Aorta (tissue), 5 donors: ENCODE measurements around the gene SSX4. TPM values are rescaled to one million over a fixed set of nuclear protein-coding genes. Genes with fewer than 3 reads are reported as not detected.
"Not testable (repeated sequence)": the region's sequence is repeated elsewhere in the genome, so short reads cannot be mapped to it uniquely, and the experiment has no call there.

ENCODE experiments used
- ATAC-seq: fragments of 200-7000 bp; cut with Tn5 transposase; one replicate; pipeline ENCODE4 v1.9.1; 2022; ENCODE audit warnings: moderate library complexity; ENCODE audit not compliant: low FRiP score
- DNase-seq, 2 donors: peaks; one replicate each; pipeline ENCODE4 v3.0.0-alpha.2; 2020
- H3K27ac ChIP-seq, 2 donors: one replicate each; pipeline ENCODE4 v1.5.1; 2013; ENCODE audit warnings: low read length in 2 of 2, mild to moderate bottlenecking in 2 of 2, moderate library complexity in 2 of 2, control low read depth in 1 of 2, inconsistent platforms in 1 of 2, low read depth in 1 of 2
- H3K27me3 ChIP-seq, 2 donors: one replicate each; pipeline ENCODE4 v1.6.1; 2013; ENCODE audit warnings: control low read depth in 1 of 2, low read length in 1 of 2, mild to moderate bottlenecking in 1 of 2, moderate library complexity in 1 of 2; ENCODE audit not compliant: insufficient read depth in 2 of 2, control insufficient read depth in 1 of 2
- H3K36me3 ChIP-seq, 2 donors: one replicate each; pipeline ENCODE4 v1.6.1; 2013; ENCODE audit warnings: control low read depth in 1 of 2, low read length in 1 of 2, mild to moderate bottlenecking in 1 of 2; ENCODE audit not compliant: insufficient read depth in 2 of 2, control insufficient read depth in 1 of 2
- H3K4me1 ChIP-seq, 2 donors: one replicate each; pipeline ENCODE4 v1.6.1; 2013; ENCODE audit warnings: low read length in 2 of 2, control low read depth in 1 of 2, mild to moderate bottlenecking in 1 of 2, moderate library complexity in 1 of 2; ENCODE audit not compliant: insufficient read depth in 2 of 2, control insufficient read depth in 1 of 2
- H3K4me3 ChIP-seq, 2 donors: one replicate each; pipeline ENCODE4 v1.5.1; 2013; ENCODE audit warnings: low read length in 2 of 2, control low read depth in 1 of 2, mild to moderate bottlenecking in 1 of 2
- H3K9me3 ChIP-seq: one replicate; pipeline ENCODE4 v1.6.1; 2013; ENCODE audit warnings: mild to moderate bottlenecking, low read length; ENCODE audit not compliant: control insufficient read depth
- WGBS, 2 donors: extraction: QIAGEN DNeasy Blood & Tissue Kit; methylation state at CpG; one replicate each; pipeline ENCODE4 v1.1.7; 2013; 5-methylcytosine and 5-hydroxymethylcytosine counted together
- intact Hi-C, 2 donors: fragments of 100-400 bp; cut with DNase I; formaldehyde crosslinking; loops; one replicate each; pipeline versions ENCODE4 v1.14.2 to v1.15.0; 2022
- polyA plus RNA-seq, 2 donors: library from polyadenylated mRNA; stranded (reverse); fragments of 200-250 nt; gene quantifications; one replicate each; pipeline ENCODE4 v1.2.3, GENCODE V29; 2013
- total RNA-seq, 2 donors: library from RNA; stranded (reverse); fragmentation: NEBNext Ultra II Directional; extraction: Animal tissue kit (Norgen Biotek cat#: 25700); gene quantifications; one replicate each; pipeline ENCODE4 v1.2.1, GENCODE V29; 2021
- donor health status: healthy with polysubstance abuse.
- donor health status: Bipolar disorder and iron deficiency.
- donor health status: DM: no; HTN: no; CAD: no.
- donor health status: DM: no; HTN: no; CAD: no.
- donor health status: DM: yes; HTN: yes; CAD: no.

Gene SSX4
- total and polyA plus RNA-seq, 4 donors: not detected

DNA sequence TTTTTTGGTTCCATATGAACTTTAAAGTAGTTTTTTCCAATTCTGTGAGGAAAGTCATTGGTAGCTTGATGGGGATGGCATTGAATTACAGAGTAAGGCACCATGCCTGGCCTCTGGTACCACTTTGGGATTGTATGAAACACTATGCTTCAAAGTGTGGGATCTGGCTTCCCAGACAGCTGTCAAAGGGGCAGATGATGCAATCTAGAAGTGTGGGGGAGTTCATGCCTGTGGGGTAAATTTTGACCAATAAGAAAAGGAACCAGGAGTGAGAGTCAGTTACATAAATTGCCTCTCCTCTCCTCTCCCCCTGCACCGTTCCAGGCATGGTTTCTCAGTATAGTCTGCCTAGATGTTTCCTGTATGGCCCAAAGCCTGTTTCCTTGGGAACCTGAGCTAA, 14.5 kb downstream of the SSX4 start:
- H3K4me3 ChIP-seq, H3K36me3 ChIP-seq, DNase-seq, H3K27ac ChIP-seq, H3K4me1 ChIP-seq, intact Hi-C loops, H3K9me3 ChIP-seq, H3K27me3 ChIP-seq, ATAC-seq: not testable (repeated sequence)
- WGBS, 2 donors: 23 to 35% methylated on average over 1 of the region's 1 CpG

DNA sequence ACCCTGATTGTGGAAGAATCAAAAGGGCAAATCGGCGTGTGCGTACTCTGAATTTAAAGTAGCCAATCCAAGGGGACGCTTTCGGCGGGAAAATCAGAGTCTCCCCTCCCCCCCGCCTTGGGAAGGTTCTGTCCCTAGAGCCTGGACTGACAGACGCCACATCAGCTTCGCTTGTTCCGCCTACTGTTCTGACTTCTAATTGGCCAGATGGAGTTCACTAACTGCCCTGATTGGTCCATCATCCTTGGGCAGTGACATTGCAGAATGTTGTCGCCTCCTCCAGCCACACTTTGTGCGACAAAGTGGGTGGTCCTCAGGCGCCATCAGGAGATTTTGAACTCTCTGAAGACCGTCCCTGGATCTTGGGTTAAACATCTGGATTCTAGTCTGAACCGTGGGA, 28.5 kb downstream of the SSX4 start, which contains the start of gene SSX4B:
TSS of gene SSX4B (minus strand) at position 101 of the 400 bp plus-strand sequence. CDS start 588 bp downstream, outside the sequence.
- H3K36me3 ChIP-seq, intact Hi-C loops, H3K9me3 ChIP-seq, H3K4me3 ChIP-seq, H3K27ac ChIP-seq, DNase-seq, H3K27me3 ChIP-seq, ATAC-seq, H3K4me1 ChIP-seq: not testable (repeated sequence)
- no CpG with 5 or more reads among the region's 15 CpGs for WGBS, 2 donors

DNA sequence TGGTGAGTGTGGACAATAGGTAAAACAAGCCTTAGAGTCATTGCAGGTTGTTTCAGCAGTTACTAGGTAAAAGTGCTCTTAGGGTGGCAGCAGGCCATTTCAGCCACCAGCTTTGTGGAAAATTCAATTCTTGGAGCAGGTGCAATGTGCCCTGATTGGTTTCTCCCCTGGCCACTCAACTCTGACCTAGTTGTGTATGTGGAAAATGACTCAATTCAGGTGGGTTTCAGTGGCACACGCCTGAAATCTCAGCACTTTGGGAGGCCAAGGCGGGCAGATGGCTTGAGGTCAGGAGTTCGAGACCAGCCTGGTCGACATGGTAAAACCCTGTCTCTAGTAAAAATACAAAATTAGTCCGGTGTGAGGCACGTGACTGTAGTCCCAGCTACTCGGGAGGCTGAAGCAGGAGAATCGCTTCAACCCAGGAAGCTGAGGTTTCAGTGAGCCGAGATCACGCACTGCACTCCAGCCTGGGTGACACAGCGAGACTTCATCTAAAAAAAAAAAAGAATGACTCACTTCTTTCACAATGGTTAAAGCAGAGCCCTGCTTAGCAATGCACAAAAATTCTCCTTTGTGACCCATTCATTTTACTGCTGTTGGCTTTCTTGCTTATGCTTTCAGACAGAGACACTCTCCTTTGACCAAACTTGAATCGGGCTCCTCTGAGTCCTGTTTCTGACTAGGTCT, 43.8 kb downstream of the SSX4 start:
- H3K36me3 ChIP-seq, ATAC-seq, H3K4me1 ChIP-seq, H3K4me3 ChIP-seq, DNase-seq, H3K27me3 ChIP-seq, H3K27ac ChIP-seq, H3K9me3 ChIP-seq, intact Hi-C loops: not testable (repeated sequence)
- no CpG with 5 or more reads among the region's 12 CpGs for WGBS, 2 donors

DNA sequence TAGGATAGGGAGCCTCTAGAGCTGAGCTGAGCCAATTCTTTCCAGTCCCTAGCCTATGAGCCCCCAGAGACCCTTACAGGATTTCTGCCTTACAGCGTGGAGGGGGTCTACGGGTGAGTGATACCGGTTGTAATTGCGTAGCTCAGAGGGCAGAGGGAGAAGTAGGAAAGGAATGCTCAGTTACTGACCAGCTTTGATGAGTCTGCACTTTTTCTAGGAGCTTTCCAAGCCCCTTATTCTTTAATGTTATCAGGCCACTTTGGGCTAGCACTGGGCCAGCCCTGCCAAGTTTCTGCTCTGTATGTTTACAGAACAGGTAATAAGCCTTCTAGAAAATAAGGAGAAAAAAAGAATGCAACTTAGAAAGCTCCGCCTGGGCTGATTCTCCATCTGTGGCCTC, 46.3 kb downstream of the SSX4 start:
- H3K27me3 ChIP-seq, ATAC-seq, H3K27ac ChIP-seq, H3K4me3 ChIP-seq, H3K4me1 ChIP-seq, H3K9me3 ChIP-seq, H3K36me3 ChIP-seq, DNase-seq, intact Hi-C loops: not testable (repeated sequence)
- whole genome bisulfite sequencing, 2 donors: 24 to 34% methylated on average over 5 of the region's 5 CpGs

DNA sequence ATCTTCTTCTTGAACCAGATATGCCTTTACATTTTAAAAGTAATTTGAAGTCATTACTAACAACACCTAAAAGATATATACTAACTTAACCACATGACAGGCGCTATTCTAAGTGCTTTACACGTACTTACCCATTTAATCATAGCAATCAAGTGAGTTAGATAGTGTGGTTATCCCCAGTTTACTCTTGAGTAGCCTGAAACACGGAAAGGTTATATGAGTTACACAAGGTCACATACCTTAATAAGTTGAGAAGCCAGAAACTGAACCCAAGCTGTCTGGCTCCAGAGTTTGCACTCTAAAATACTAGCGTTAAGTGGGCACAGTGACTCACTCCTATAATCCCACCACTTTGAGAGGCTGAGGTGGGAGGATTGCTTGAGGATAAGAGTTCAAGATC, 46.8 kb downstream of the SSX4 start:
- H3K4me1 ChIP-seq, H3K27ac ChIP-seq, intact Hi-C loops, H3K27me3 ChIP-seq, ATAC-seq, DNase-seq, H3K36me3 ChIP-seq, H3K4me3 ChIP-seq, H3K9me3 ChIP-seq: not testable (repeated sequence)
- WGBS, 2 donors: 62 to 66% methylated on average over 4 of the region's 4 CpGs

DNA sequence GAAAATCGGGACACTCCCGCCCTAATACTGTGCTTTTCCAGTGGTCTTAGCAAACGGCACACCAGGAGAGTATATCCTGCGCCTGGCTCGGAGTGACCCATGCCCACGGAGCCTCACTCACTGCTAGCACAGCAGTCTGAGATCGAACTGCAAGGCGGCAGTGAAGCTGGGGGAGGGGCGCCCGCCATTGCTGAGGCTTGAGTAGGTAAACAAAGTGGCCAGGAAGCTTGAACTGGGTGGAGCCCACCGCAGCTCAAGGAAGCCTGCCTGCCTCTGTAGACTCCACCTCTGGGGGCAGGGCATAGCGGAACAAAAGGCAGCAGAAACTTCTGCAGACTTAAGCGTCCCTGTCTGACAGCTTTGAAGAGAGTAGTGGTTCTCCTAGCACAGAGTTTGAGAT, 50.4 kb downstream of the SSX4 start:
- H3K27ac ChIP-seq, intact Hi-C loops, H3K9me3 ChIP-seq, H3K27me3 ChIP-seq, H3K36me3 ChIP-seq, DNase-seq, ATAC-seq, H3K4me1 ChIP-seq, H3K4me3 ChIP-seq: not testable (repeated sequence)
- WGBS, 2 donors: 82% methylated on average over 13 of the region's 13 CpGs

Other genes starting within 250 kb of the SSX4 start
- not detected for gene SSX5, start 186.7 kb upstream of the SSX4 start, total RNA-seq
- not detected for gene SSX5, start 186.7 kb upstream of the SSX4 start, polyA plus RNA-seq
- not detected for gene SSX1, start 128.1 kb upstream of the SSX4 start, total RNA-seq
- gene SSX1, start 128.1 kb upstream of the SSX4 start, polyA plus RNA-seq: not detected
- not detected for gene SSX3, start 26.8 kb upstream of the SSX4 start, total RNA-seq
- not detected for gene SSX3, start 26.8 kb upstream of the SSX4 start, polyA plus RNA-seq
- not detected for gene SSX4B, start 28.4 kb downstream of the SSX4 start, total RNA-seq
- gene SSX4B, start 28.4 kb downstream of the SSX4 start, polyA plus RNA-seq: not detected
- 10 to 100 TPM; 11.8 to 13.2 TPM for gene SLC38A5, start 86.7 kb downstream of the SSX4 start, total RNA-seq
- 1 to 10 TPM; 6.0 to 8.5 TPM for gene SLC38A5, start 86.7 kb downstream of the SSX4 start, polyA plus RNA-seq
- gene FTSJ1, start 92.7 kb downstream of the SSX4 start, total RNA-seq: 10 to 100 TPM; 32.7 to 38.4 TPM
- 10 to 100 TPM; 28.5 to 45.1 TPM for gene FTSJ1, start 92.7 kb downstream of the SSX4 start, polyA plus RNA-seq
- gene PORCN, start 125.5 kb downstream of the SSX4 start, total RNA-seq: 10 to 100 TPM; 10.3 to 12.0 TPM
- 10 to 100 TPM in 1 of 2 donors, 1 to 10 TPM in 1; 4.5 to 18.7 TPM for gene PORCN, start 125.5 kb downstream of the SSX4 start, polyA plus RNA-seq
- gene EBP, start 138.3 kb downstream of the SSX4 start, total RNA-seq: 10 to 100 TPM; 12.6 to 15.4 TPM
- 10 to 100 TPM; 21.7 to 32.7 TPM for gene EBP, start 138.3 kb downstream of the SSX4 start, polyA plus RNA-seq
- gene TBC1D25, start 156.2 kb downstream of the SSX4 start, total RNA-seq: 10 to 100 TPM; 15.2 to 16.7 TPM
- 1 to 10 TPM; 4.6 to 8.4 TPM for gene TBC1D25, start 156.2 kb downstream of the SSX4 start, polyA plus RNA-seq
- 100 to 1,000 TPM; 194 to 285 TPM for gene RBM3, start 190.9 kb downstream of the SSX4 start, total RNA-seq
- gene RBM3, start 190.9 kb downstream of the SSX4 start, polyA plus RNA-seq: 100 to 1,000 TPM; 128 to 299 TPM
- gene WDR13, start 214.0 kb downstream of the SSX4 start, total RNA-seq: 100 to 1,000 TPM; 110 to 112 TPM
- gene WDR13, start 214.0 kb downstream of the SSX4 start, polyA plus RNA-seq: 100 to 1,000 TPM; 103 to 337 TPM